ENCODE results near the gene ARSB. TPM values are rescaled to one million over a fixed set of nuclear protein-coding genes. Genes with fewer than 3 reads are reported as not detected.

ARSB gene
- total and polyA plus RNA-seq, 2 donors from 2014 or later = 8.3 to 16.4 TPM

DNA sequence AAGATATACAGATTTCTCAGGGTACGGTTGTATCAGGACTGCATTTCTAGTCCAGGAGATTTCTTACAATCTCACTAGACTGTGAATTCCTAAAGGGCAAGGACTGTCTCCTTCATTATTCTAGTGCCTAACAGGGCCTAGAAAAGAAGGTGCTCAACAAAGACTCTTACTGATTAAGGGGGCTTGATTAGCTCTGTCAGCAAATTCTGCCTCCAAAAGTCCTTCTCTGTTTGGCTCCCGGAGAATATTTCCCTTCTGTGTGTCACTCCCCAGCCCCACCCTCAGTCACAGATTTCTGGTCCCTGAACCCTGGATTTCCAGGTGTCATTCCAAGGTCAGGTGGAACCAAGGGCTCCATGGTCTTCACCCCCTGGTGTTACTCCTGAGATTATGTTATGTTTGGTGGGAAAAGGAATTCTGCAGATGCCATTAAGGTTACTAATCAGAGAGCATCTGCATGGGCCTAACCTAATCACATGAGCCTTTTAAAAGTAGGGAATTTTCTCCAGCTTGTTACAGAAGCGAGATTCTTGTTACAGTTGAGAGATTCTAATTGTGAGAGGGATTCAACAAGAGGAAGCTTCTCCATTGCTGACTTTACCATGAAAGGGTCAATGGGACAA lies 168.9 kb downstream of the ARSB start:
- Histone ChIP-seq H3K9ac (ENCODE audit: low read length in 3 of 3) (no peak overlapping the region), H3K4me3 (ENCODE audit: low read length in 3 of 3) (no peak overlapping the region), H3K4me1 (ENCODE audit: control insufficient read depth in 2 of 3, insufficient read depth in 2 of 3, low read depth in 1 of 3, low read length in 3 of 3) (no peaks in the 10 kb centered on the region), H3K9me3 (ENCODE audit: control insufficient read depth in 2 of 3, insufficient read depth in 1 of 3, low read length in 3 of 3) (no peaks in the 10 kb centered on the region), H3K27me3 (ENCODE audit: control insufficient read depth, insufficient read depth, low read length) (no peaks in the 10 kb centered on the region), H3K36me3 (ENCODE audit: control insufficient read depth in 2 of 3, insufficient read depth in 3 of 3, low read length in 3 of 3) (peaks cover 0 to 8% (median 0%) of the 10 kb centered on the region in 3 donors), H3K27ac (ENCODE audit: low read depth in 2 of 2, low read length in 2 of 2) (no peak overlapping the region)
- TF ChIP-seq, protein P1, sequence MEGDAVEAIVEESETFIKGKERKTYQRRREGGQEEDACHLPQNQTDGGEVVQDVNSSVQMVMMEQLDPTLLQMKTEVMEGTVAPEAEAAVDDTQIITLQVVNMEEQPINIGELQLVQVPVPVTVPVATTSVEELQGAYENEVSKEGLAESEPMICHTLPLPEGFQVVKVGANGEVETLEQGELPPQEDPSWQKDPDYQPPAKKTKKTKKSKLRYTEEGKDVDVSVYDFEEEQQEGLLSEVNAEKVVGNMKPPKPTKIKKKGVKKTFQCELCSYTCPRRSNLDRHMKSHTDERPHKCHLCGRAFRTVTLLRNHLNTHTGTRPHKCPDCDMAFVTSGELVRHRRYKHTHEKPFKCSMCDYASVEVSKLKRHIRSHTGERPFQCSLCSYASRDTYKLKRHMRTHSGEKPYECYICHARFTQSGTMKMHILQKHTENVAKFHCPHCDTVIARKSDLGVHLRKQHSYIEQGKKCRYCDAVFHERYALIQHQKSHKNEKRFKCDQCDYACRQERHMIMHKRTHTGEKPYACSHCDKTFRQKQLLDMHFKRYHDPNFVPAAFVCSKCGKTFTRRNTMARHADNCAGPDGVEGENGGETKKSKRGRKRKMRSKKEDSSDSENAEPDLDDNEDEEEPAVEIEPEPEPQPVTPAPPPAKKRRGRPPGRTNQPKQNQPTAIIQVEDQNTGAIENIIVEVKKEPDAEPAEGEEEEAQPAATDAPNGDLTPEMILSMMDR (IDR thresholded peaks at IDR 0.05; ENCODE audit: borderline replicate concordance, extremely low read depth, insufficient read depth) = no peak
- FAIRE-seq (no peak), DNase-seq (no peak)
- intact Hi-C loops (cut with DNase I) = no loop called here

DNA sequence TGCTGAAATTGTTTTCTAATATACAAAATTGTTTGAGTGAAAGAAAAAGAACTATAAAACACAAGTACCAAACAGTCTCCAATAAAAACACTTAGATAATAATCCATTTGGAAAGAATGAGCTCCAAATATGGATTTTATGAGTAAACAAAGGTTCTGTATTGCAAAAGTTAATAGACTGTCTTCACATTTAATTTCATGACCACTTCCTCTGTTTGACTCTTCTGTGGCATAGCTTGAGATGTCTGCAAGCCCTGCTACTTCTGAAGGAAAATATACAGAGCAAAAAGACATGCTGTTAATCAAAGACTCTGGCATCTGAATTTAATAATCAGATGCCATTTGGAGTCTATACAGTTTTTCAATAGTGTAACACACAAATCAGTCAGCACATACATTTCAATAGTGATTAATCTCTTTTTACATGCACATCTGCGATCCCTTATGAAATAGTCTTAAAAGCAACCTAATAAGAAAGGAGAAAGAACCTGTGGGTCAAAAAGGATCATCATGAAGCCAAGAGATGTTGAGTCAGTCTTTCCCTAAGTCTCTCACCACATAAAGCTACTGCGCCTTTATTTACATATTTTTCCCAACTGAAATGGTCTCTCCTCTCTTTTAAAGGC lies 171.1 kb downstream of the ARSB start:
- Histone ChIP-seq H3K27ac (ENCODE audit: low read depth in 2 of 2, low read length in 2 of 2) (no peak overlapping the region), H3K4me3 (ENCODE audit: low read length in 3 of 3) (no peak overlapping the region), H3K9ac (ENCODE audit: low read length in 3 of 3) (no peak overlapping the region), H3K4me1 (ENCODE audit: control insufficient read depth in 2 of 3, insufficient read depth in 2 of 3, low read depth in 1 of 3, low read length in 3 of 3) (peaks cover 0 to 5% (median 0%) of the 10 kb centered on the region in 3 donors), H3K9me3 (ENCODE audit: control insufficient read depth in 2 of 3, insufficient read depth in 1 of 3, low read length in 3 of 3) (no peaks in the 10 kb centered on the region), H3K36me3 (ENCODE audit: control insufficient read depth in 2 of 3, insufficient read depth in 3 of 3, low read length in 3 of 3) (peaks cover 0 to 8% (median 0%) of the 10 kb centered on the region in 3 donors), H3K27me3 (ENCODE audit: control insufficient read depth, insufficient read depth, low read length) (no peaks in the 10 kb centered on the region)
- intact Hi-C loops (cut with DNase I) = no loop called here
- TF ChIP-seq, protein P1 (IDR thresholded peaks at IDR 0.05; ENCODE audit: borderline replicate concordance, extremely low read depth, insufficient read depth) = no peak
- DNase-seq (no peak), FAIRE-seq (no peak)

DNA sequence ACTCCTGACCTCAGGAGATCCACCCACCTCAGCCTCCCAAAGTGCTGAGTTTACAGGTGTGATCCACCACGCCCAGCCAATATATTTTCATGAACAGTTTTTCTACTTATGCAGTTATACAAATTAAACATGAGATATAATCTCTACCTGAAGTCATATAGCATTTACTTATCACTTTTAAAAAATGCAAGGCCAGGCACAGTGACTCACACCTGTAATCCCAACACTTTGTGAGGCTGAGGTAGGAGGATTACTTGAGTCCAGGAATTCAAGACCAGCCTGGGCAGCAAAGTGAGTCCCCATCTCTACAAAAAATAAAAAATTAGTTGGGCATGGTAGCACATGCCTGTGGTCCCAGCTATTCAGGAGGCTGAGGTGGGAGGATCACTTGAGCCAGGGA lies 171.8 kb downstream of the ARSB start:
- Histone ChIP-seq H3K27ac (ENCODE audit: low read depth in 2 of 2, low read length in 2 of 2) (no peak overlapping the region), H3K27me3 (ENCODE audit: control insufficient read depth, insufficient read depth, low read length) (no peaks in the 10 kb centered on the region), H3K9me3 (ENCODE audit: control insufficient read depth in 2 of 3, insufficient read depth in 1 of 3, low read length in 3 of 3) (no peaks in the 10 kb centered on the region), H3K4me3 (ENCODE audit: low read length in 3 of 3) (no peak overlapping the region), H3K36me3 (ENCODE audit: control insufficient read depth in 2 of 3, insufficient read depth in 3 of 3, low read length in 3 of 3) (peaks cover 0 to 8% (median 0%) of the 10 kb centered on the region in 3 donors), H3K4me1 (ENCODE audit: control insufficient read depth in 2 of 3, insufficient read depth in 2 of 3, low read depth in 1 of 3, low read length in 3 of 3) (peaks cover 0 to 8% (median 0%) of the 10 kb centered on the region in 3 donors), H3K9ac (ENCODE audit: low read length in 3 of 3) (no peak overlapping the region)
- intact Hi-C loops (cut with DNase I) = no loop called here
- no peak for FAIRE-seq
- no peak for DNase-seq
- TF ChIP-seq, protein P1 (IDR thresholded peaks at IDR 0.05; ENCODE audit: borderline replicate concordance, extremely low read depth, insufficient read depth) = no peak

Data from kidney (tissue), 14 donors.